Measurements from ENCODE around the gene PBX1.

The PBX1 gene

DNA sequence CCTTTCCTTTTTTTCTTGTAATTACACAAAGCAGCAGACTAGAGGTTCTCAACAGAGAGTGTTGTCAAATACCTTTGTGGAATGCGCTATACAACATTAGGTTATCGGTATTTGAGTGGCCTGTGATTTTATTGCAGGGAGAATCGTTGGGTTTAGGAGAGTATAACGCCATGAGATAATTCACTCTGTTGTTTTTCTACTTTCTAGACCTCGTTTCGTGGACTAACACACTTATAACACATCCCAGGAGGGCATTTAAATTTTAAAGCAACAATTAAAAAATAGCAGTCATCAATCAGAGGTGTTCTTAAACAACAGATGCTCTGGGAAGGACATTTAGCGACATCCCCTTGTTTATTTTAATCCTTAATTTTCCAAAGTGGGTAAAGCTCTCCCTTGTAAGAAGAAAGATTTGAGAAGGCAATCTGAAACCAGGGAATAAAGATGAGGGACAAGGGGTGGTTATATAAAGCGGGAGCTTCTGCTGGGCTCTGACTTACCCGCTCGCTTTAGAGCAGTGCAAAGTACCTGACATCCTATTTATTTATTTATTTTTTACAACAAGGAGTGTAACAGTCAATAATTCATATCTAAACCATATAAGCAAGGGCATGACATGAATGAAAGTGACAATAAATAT, 4.9 kb downstream of the PBX1 start:
- no peak for DNase-seq (ENCODE audit: low read depth in 2 of 2)

DNA sequence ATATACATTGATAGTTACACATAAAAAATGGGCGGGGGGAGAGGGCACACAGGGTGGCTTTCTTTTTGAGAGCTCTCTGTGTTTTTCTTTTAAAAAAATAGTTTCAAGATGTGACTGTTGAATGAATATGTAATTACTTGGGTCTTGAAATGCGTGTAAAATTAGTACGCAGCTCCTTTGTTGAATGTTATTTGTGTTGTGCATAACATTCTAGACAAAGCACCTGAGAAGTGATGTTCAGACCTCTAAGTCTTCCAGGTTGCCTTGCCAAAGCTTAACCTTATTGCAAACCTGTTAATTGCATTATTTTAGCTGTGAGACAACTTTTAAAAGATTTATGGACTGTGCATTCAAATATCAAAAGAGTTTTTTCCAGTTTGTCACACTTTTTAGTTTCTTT, 5.4 kb downstream of the PBX1 start:
- no peak for DNase-seq (ENCODE audit: low read depth in 2 of 2)

DNA sequence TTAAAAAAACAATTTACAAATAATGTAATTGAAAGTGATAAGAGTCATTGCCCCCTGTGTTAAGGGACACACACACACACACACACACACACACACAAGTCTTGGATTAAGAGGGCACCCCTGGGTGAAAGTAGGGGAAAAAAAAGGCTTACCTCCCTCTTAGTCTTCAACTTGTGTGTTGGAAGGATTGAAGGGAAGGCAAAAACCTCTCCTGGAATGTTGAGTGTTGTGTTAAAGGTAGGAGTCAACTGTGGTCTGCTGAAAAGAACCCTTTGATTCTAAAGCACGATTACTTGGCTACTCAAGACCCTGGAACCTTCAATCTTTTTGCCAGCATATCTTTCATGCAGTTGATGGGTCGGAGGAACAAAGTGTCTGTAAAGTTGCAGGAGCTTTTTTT, 6.4 kb downstream of the PBX1 start:
- DNase-seq (ENCODE audit: low read depth in 2 of 2) = no peak

DNA sequence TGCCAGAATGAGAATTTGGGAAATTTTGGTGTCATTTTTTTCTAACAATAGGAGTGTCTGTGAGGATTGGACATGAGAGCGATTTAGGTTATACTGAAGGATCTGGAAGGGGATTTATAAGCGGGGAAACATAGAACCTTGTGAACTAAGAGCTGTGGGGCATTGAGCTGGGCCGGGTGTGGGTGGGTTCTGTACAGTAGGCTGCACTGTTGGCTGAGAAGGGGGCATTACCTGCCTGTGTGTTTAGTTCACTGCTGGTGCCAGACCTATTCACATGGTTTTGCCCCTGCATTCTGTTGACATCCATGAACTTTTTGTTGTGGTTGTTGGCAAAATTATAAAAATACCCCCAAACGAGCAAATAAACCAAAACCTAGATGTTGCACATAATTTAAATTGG, 8.8 kb downstream of the PBX1 start:
- no peak for DNase-seq (ENCODE audit: low read depth in 2 of 2)

DNA sequence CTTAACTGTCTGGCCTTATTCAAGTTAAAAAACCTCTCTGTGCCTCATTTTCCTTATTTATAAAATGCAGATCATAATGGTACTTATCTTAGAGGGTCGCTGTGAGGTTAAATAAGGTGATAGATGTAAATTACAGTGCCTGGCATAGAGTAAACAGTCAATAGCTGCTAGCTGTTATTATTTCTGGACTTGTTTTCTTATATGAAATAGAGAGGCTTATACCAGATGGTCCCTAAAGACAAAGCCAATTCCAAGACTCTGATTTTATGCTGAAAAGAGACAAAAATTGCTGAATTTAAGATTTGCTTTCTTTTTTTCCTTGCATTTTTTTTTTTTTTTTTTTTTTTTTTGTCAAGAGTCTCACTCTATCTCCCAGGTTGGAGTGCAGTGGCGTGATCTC, 10.3 kb downstream of the PBX1 start:
- no peak for DNase-seq (ENCODE audit: low read depth in 2 of 2)

DNA sequence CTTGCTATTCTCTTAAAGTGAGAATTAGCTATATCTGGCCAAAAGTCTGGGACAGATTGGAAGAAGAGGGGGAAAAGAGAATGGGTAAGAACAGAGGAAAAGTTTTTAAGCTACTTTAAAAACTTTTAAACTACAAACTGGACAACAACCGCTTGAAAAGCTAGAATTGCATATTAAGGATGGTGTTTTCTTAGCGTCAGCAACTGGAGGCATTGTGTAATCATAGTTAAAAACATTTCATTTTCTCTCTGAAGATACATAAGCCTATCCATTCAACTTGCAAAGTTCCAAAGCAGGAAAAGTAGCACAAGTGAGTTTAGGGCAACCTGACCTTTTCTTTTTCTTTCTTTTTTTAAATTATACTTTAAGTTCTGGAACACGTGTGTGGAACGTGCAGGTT, 10.9 kb downstream of the PBX1 start:
- DNase-seq (ENCODE audit: low read depth in 2 of 2) = no peak

DNA sequence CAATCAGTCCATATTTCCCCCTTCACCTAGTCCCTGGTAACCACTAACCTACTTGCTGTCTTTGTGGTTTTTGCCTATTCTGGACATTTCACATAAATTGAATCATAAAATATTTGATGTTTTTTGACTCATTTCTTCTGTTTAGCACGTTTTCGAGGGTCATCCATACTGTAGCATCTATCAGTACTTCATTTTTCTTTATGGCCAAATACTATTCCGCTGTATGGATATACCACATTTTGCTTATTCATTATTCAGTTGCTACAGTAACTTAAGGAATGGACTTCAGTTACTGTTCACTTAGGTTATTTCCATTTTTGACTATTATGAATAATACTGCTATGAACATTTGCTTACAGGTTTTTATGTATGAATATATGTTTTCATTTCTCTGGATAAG, 12.3 kb downstream of the PBX1 start:
- DNase-seq (ENCODE audit: low read depth in 2 of 2) = no peak

DNA sequence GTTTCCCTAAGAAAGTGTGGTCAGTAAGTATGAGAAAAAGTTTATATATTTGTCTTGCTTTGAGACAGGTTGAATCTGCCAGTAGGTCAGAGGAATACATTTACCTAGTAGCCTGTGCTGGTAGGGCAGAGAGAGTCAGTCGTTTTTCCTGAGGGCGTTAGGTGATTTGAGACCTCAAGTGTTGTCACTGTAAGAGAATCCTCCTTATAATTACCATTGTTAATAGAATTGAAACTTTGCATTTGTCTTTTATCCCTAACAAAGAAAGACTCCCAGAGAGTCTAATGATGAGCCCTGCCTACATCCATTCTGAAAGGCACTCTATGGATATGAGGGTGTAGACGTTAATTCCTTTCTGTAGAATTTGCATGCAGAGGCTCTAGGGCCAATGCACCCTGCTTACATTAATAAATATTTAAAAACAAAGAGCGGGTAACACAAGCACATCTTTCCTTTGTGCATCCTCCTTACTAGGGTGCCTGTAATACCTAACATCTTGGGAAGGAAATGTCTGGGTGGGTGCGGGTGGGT, 16.4 kb downstream of the PBX1 start:
- DNase-seq (ENCODE audit: low read depth in 2 of 2) = no peak

DNA sequence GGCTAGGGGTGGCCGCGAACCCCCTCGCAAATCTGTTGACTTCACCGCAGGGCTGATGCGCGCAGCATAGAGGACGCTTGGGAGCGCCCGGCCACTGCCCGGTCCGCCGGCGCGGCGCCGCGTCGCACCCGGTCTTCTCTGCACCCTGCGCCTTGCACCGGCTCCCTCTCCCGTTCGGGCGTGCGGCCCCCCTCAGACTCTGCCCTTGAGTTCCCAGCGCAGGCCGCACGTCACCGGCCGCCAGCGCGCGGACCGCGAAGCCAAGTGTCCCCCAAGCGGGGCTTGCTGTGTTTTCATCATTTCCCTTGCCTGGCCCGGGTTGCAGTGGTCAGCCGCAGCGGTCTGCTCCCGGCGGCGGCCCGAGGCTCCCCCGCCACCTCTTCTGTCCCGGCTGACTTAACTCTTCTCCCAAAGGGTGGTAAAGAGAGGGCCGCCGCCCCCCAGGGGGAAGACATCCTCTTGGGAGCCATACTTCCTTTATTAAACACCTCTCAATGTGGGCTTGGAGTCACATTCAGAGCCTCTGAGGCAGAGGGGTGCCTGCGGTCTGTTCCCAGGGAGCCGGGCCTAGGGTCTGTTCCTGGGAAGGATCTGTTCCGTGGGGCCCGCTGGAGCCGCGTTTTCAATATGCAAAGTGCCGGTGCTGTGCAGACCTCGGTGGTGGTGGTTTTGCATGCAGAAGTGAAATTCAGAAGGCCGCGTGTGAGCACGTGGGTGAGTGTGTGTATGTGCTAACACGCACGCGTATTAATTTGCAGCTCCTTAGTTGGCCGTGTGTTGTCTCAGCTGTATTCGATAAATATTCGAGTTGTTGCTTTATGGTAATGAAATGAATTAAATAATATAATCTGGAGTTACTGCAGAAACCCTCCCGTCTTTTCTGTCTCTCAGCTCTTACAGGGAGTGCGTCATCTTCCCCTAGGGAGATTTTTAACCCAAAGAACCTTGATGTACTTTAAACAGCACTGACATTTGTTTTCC, 17.6 kb downstream of the PBX1 start:
- no peak for DNase-seq (ENCODE audit: low read depth in 2 of 2)

DNA sequence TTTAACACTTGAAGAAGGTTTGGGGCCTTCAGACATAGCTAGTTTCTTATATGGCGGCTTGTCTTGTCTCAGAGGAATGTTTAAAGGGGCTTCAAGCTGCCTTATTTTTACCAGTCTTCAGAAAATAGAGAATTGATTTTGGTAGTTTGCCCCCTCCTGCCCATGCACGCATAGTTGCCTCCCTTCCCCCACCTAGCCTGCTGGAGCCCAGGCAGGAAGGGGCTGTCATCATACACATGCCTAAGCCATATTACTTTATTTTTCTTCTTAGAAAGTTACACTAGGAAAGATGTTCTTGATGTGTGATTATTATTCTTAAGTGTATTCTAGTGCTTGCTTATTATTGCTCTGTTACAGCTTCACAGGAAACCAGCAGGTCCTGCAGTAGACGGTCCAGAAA, 18.3 kb downstream of the PBX1 start:
- DNase-seq (ENCODE audit: low read depth in 2 of 2) = no peak

DNA sequence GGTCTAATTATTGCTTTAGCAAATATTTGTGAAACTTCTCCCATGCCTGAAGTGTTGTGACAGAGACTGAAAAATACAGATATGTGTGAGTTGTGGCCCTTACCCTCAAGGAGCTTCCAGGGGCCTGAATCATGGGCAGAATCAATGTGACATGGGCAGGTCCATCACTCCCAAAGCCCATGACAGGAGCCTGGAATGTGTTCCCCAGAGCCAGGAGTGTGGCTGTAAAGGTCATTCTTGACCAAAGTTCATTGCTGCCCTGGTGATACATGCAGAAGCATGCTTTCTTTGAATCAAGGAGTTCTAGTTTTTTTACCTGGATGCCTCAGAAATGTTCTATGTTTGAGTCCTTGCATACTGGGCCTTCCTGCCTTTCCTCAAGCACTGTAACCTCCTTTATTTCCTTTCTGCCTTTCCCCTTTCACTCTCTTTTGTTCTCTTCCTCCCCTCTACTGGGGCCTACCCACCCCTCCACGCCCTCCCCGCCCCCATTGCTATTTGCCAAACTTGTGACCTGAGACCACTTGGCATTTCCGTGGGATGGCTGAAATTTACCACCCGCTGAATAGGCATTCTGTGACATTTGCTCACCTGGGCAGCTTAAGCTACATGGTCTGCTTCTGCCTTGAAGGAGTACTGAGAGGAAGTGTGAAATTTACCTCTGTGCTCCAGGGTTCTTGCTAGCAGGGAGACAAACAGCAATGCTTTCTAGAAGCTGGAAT, 19.7 kb downstream of the PBX1 start:
- DNase-seq (ENCODE audit: low read depth in 2 of 2) = no peak

DNA sequence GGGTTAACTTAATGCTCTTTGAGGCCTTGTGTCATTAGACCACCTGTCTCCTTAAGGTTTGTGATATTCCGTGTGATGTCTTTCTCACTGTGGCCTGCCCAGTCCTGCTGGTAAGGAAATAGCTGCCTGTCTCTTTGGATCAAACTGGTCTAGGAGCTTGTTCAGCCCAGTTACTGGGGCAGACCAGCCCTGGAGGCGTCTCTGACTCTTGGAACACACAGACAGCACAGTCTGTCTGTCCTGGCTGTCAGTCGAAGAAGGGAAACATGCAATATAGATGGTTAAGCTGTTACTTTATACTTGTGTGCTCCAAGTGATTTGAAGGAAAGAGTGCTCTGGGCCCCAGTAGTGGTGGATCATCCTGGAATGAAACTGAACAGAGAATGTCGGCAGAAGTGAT, 20.4 kb downstream of the PBX1 start:
- no peak for DNase-seq (ENCODE audit: low read depth in 2 of 2)

DNA sequence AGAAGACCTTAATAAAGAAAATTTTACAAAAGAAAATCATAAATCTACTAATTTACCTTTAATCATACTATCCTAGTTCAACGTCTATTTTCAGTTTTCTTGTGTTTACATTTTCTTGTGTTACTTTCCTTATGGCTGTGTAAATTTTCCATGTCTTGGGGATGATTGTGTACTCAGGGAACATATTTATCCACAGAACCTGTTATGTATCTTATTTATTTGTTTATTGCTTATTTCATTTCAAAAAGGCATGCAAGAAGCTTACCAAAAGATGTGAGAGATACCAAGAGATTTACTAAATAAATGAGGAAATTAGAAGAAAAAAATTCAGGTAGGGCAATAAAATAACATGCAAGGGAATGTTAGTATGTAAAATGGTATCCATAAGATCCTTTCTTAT, 22.8 kb downstream of the PBX1 start:
- no peak for DNase-seq (ENCODE audit: low read depth in 2 of 2)

DNA sequence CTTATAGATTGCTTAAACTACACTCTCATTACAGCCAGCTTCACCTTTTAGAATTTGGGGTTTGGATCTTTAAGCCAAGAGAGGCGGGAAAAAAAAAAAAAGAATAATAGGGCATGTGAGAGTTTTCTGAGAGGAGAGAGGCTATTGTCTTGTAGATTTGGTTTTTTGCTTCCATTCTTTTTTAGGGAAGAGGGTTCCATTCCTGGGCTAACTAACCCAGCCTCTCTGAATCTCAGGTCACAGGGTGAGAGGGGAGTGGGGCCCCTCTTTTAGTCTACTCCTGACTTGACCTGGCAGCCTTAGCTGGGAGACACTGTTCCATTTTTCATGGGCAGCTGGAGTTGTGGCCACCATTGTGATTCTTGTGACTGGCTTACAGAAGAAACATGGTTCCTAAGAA, 24.2 kb downstream of the PBX1 start:
- no peak for DNase-seq (ENCODE audit: low read depth in 2 of 2)

DNA sequence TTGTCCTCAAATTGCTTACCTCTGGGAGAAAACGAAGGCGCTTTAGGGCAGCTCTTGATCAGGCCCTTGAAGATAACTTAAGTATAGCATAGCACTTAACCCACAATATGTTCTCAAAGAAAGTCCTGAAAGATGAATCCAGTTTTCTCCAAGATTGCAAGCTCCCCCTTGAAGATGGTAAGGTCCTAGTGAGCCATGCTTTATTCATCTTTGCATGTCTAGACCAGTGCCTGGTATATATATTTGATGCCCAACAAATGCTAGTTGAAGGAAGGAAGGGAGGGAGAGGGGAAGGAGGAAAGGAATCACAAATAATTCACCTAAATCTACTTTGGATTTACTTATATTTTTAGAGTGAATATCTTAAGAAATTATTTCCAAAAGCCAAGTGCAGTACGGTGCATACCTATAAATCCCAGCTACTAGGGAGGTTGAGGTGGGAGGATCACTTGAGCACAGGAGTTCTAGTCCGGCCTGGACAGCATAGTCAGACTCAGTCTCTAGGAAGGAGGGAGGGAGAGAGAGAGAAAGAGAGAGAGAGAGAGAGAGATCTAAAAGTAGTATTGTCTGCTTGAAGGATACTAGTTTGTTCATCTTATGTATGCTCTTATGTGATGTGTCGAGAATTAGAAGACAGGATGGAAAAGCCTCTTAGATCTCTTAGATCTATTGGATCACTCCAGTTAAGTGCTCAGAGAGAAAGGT, 25.0 kb downstream of the PBX1 start:
- no peak for DNase-seq (ENCODE audit: low read depth in 2 of 2)

DNA sequence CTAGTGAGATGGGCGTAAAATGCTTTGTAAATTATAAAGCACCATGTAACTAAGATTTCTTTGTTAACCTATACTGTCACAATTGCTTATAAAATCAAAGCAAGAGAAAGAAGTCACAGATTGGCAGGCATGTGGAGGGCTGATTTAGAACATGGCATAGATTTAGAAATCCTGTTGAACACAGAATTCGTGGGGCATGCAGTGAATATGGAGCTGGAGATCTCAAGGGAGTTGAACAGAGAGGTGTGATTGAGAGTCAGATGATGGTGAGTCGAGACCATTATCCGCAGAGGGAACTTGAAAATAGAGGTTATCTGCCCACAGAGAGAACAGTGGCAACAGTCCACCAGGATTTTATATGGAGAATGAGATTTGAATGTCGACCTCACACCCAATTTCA, 27.6 kb downstream of the PBX1 start:
- DNase-seq (ENCODE audit: low read depth in 2 of 2) = no peak

DNA sequence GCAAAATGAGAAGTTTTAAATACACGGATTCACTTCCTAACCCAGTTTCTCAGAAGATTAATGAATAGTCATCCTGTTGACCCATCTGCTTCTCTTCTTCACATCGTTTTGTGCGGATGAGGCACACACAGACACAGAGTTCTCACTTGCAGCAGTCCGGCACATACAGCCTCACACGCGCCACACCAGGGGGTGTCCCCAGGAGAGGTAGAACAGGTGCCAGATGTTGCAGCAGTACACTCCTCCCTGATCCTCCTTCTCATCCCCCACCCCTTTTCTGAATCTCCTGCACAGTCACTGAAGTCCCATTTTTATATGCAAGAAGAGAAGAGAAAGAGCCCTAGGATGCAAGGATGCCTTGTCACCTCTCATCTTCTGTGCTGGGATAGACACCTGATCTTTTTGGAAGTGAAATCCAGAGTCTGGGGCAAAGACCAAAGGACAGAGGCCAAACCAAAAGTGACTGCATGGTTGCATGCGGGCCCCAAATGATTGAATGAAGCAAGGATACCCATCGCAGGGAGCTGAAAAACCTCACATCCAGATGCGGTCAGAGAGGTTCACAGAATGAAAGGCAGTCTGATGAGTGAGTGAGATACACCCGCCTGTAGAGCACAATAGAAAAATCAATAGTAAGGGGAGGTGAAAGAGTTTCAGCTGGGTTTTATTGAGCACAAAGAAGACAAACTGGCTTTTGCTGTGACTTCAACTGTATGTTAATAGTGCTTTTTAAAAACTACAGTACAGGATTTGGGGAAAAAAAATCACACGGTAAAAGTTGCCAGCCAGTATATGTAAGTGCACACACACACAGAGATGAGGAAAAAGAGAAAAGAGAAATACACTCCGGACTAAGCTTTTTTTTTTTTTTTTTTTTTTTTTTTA, 28.9 kb downstream of the PBX1 start:
- no peak for DNase-seq (ENCODE audit: low read depth in 2 of 2)

DNA sequence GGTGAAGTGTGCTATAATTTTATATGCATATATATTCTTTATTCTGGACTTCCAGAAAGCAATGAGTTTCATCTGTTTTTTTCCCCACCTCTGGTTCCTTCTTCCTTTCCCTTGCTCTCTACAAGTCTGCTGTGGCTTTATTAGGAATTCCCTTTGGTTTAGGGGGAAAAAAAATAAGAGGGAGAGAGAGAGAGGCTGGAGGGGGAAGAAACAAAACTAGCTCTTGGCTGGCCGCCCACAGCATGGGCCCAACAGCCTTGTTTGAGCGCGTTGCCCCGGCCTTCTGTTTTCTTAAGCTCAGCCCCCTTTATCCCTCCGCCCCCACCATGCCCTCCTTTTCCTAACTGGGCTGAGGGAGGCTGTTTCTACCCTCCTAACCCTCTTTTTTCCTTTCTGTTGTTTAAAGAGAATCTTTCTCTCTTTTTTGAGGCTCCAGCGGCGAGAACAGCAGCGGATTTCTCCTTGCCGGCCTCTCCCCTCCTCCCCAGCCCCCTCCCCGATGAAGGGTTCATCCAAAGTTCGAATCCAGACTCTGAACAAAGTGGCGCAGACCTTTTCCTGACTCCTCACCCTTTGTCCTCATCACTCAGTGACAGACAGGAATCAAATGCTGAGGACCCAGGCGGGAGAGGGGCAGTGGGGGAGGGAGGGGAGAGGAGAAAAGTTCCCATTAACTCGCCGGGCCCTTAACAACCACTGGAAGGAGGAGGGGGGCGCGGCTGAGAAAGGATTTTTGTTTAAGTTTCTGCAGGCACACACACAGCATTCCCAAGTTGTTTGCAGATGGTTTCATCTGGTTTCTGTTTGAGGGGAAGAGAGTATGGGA, 29.7 kb downstream of the PBX1 start:
- no peak for DNase-seq (ENCODE audit: low read depth in 2 of 2)

DNA sequence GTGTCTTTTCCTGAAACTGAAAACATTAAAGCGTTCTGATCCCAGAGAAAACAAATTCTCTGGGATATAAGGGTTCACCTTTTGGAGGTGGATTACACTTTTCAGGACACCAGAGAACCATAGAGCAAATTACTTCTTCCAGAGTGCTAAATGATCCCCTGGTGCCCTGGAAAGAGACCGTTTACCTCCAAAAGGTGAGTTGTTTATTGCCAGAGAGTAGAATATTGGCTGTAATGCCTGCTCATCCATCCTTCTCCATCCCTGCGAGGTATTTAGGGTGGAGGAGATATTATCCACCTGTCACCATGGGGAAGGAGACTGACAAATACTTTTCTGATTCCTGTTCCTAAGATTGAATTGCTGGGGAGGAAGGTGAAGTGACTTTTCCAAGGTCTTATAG, 30.4 kb downstream of the PBX1 start:
- no peak for DNase-seq (ENCODE audit: low read depth in 2 of 2)

DNA sequence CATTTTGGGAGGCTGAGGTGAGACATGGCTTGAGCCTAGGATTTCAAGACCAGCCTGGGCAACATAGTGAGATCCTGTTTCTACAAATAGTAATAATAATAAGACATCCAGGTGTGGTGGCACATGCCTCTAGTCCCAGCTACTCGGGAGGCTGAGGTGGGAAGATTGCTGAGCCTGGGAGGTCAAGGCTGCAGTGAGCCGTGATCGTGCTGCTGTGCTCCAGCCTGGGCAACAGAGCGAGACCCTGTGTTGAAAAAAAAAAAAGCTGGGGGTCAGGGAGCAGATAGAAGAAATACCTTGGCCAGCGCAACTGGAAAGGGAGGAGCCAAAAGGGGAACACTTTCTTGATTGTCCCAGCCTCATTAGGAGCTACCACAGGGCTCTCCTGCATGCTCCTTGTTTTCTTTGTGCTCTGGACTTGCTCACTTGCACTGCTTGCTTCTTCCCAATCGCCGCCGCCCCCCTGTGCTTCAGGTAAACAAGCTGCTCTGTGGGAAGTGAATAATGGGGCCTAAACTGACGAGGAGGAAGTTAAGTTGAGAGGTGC, 31.1 kb downstream of the PBX1 start:
- no peak for DNase-seq (ENCODE audit: low read depth in 2 of 2)

Measured in stimulated activated CD4-positive, alpha-beta T cell treated with anti-CD3 and anti-CD28 coated beads, Interleukin-4, amount 100 ng/mL, for 48 hours (primary cell).